ENCODE results near the gene NEDD4.

NEDD4 gene

GRCh38 chr15:56040081-56041035, 46.9 kb upstream of the NEDD4 start:
- Histone ChIP-seq H3K9me3 (ENCODE audit: low read length) (no peaks in the 10 kb centered on the region), H2AFZ (ENCODE audit: low read length) (no peak overlapping the region), H3K79me2 (ENCODE audit: insufficient read depth, low read length) (no peaks in the 10 kb centered on the region), H3K9ac (ENCODE audit: low read length) (no peak overlapping the region), H4K20me1 (ENCODE audit: insufficient read depth, low read length) (no peaks in the 10 kb centered on the region), H3K36me3 (ENCODE audit: insufficient read depth, low read length) (no peaks in the 10 kb centered on the region), H3K27me3 (ENCODE audit: insufficient read depth, low read length) (no peaks in the 10 kb centered on the region; the same call in 1 of the 2 replicates), H3K4me1 (ENCODE audit: insufficient read depth, low read length, severe bottlenecking) (no peaks in the 10 kb centered on the region), H3K4me3 (ENCODE audit: low read depth, low read length, poor library complexity, severe bottlenecking) (no peak overlapping the region), H3K4me2 (ENCODE audit: low read length) (no peak overlapping the region), H3K9me2 (ENCODE audit: low read depth, low read length) (no peaks in the 10 kb centered on the region), H3F3A (ENCODE audit: insufficient read depth, low read length) (no peaks in the 10 kb centered on the region), H3K27ac (ENCODE audit: low read depth, low read length, poor library complexity, severe bottlenecking) (no peak overlapping the region)
- TF ChIP-seq EZH2 (IDR thresholded peaks at IDR 0.05; ENCODE audit: borderline replicate concordance, low read length), result no peak
- TF ChIP-seq CTCF (IDR thresholded peaks at IDR 0.05; ENCODE audit: low read length), result no peak

DNA sequence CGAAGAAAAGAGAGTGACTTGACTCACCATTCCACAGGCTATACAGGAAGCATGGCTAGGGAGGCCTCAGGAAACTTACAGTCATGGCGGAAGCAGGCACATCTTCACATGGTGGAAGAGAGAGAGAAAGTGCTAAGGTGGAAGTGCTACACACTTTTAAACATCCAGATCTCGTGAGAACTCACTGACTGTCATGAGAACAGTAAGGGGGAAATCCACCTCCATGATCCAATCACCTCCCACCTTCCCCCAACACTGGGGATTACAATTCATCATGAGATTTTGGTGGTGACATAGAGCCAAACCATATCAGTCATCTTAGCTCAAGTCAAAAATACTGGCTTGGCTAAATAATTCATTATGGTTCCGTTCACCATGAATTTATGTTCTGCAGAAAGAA, 45.3 kb upstream of the NEDD4 start:
- Histone ChIP-seq H3K9me2 (ENCODE audit: low read depth, low read length) (no peaks in the 10 kb centered on the region), H3K4me3 (ENCODE audit: low read depth, low read length, poor library complexity, severe bottlenecking) (no peak overlapping the region), H3K4me2 (ENCODE audit: low read length) (no peak overlapping the region), H3K9ac (ENCODE audit: low read length) (no peak overlapping the region), H3K79me2 (ENCODE audit: insufficient read depth, low read length) (no peaks in the 10 kb centered on the region), H3K27me3 (ENCODE audit: insufficient read depth, low read length) (no peaks in the 10 kb centered on the region; the same call in 1 of the 2 replicates), H2AFZ (ENCODE audit: low read length) (no peak overlapping the region), H3K27ac (ENCODE audit: low read depth, low read length, poor library complexity, severe bottlenecking) (no peak overlapping the region), H3K4me1 (ENCODE audit: insufficient read depth, low read length, severe bottlenecking) (no peaks in the 10 kb centered on the region), H3K9me3 (ENCODE audit: low read length) (no peaks in the 10 kb centered on the region), H3F3A (ENCODE audit: insufficient read depth, low read length) (no peaks in the 10 kb centered on the region), H4K20me1 (ENCODE audit: insufficient read depth, low read length) (no peaks in the 10 kb centered on the region), H3K36me3 (ENCODE audit: insufficient read depth, low read length) (no peaks in the 10 kb centered on the region)
- TF ChIP-seq CTCF (IDR thresholded peaks at IDR 0.05; ENCODE audit: low read length), result no peak
- no peak for TF ChIP-seq EZH2 (IDR thresholded peaks at IDR 0.05; ENCODE audit: borderline replicate concordance, low read length)

DNA sequence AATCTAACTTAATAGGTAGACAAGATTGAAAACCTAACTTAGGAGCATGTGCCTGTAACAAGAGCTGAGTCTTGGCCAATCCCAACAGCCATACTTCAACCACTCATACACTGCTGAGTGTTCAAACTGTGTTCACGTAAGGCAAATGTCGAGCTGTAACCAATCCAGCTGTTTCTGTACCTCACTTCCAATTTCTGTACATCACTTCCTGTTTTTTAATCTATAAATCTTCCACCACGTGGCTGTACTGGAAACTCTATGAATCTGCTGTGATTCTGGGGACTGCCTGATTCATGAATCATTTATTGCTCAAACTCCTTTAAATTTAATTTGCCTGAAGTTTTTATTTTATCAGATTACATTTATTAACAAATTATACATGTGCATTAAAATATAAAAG, 44.6 kb upstream of the NEDD4 start:
- H3K36me3 ChIP-seq (ENCODE audit: insufficient read depth, low read length), result no peaks in the 10 kb centered on the region
- no peak for TF ChIP-seq EZH2 (IDR thresholded peaks at IDR 0.05; ENCODE audit: borderline replicate concordance, low read length)
- TF ChIP-seq CTCF (IDR thresholded peaks at IDR 0.05; ENCODE audit: low read length), result no peak
- no peaks in the 10 kb centered on the region for H3K9me3 ChIP-seq (ENCODE audit: low read length)
- H3K4me2 ChIP-seq (ENCODE audit: low read length), result no peak overlapping the region
- no peak overlapping the region for H3K4me3 ChIP-seq (ENCODE audit: low read depth, low read length, poor library complexity, severe bottlenecking)
- H3K27ac ChIP-seq (ENCODE audit: low read depth, low read length, poor library complexity, severe bottlenecking), result no peak overlapping the region
- no peak overlapping the region for H2AFZ ChIP-seq (ENCODE audit: low read length)
- H3K9ac ChIP-seq (ENCODE audit: low read length), result no peak overlapping the region
- H3K79me2 ChIP-seq (ENCODE audit: insufficient read depth, low read length), result no peaks in the 10 kb centered on the region
- H3K4me1 ChIP-seq (ENCODE audit: insufficient read depth, low read length, severe bottlenecking), result no peaks in the 10 kb centered on the region
- no peaks in the 10 kb centered on the region for H3F3A ChIP-seq (ENCODE audit: insufficient read depth, low read length)
- H3K9me2 ChIP-seq (ENCODE audit: low read depth, low read length), result no peaks in the 10 kb centered on the region
- no peaks in the 10 kb centered on the region for H3K27me3 ChIP-seq (ENCODE audit: insufficient read depth, low read length)
- H4K20me1 ChIP-seq (ENCODE audit: insufficient read depth, low read length), result no peaks in the 10 kb centered on the region

Data from OCI-LY1 (cell line).